ENCODE measurements around the gene FXYD6. TPM values are rescaled to one million over a fixed set of nuclear protein-coding genes. Genes with fewer than 3 reads are reported as not detected.

FXYD6 gene
- total and polyA plus RNA-seq, 4 donors: 14.5 to 28.7 (median 28.4) TPM

DNA sequence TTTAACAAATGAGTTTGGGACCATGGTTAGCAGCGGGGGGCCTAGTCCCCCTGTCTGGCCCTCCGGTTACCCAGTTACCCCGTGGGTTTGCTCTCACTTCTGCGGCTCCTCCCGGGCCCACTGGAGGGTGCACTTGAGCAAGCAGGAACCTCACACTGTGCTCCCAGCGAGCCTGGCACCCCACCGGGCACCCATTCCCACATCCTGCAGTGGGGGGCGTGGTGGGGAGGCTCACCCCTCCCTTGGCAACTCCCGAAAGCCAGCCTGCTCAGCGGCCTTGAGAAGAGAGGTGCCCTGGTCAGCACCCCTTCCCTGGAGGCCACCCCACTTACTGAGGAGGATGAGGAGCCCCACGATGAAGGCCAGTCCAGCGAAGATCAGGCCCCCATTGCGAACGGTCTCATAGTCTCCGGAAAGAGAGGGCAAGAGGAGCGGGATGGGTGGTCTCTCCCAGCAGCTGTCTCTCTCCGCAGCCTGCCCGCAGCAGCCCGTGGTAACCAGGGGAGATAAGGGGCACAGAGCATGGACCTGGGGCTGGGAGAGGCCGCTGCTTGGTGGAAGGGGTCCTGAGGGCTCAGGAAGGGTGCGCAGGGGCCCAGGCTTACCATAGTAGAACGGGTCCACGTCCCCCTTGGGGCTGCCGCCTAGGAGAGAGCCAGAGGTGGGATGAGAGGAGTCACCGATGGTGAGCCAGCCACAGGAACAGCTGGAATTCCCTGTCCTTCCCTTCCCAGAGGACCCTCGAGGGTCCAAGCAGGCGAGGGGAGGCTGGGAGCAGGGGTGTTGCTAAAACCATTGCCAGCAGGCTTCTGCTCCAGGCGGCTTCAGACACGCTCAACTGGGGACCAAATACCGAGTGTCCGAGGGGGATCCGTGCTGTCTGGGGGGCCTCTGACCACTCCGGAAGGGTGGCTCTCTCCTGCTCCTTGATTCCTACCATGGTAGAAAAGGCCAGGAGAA is 54.1 kb downstream of the FXYD6 start:
- Histone ChIP-seq H3K9me3 (ENCODE audit: control insufficient read depth, low read length) (no peaks in the 10 kb centered on the region), H3K4me3 (ENCODE audit: low read length in 2 of 2) (no peak overlapping the region), H3K27ac (ENCODE audit: low read depth in 1 of 2, low read length in 2 of 2) (no peak overlapping the region), H3K27me3 (ENCODE audit: control insufficient read depth in 1 of 2, insufficient read depth in 2 of 2, low read length in 1 of 2) (no peaks in the 10 kb centered on the region), H3K4me1 (ENCODE audit: control insufficient read depth in 1 of 2, insufficient read depth in 2 of 2, low read length in 2 of 2) (no peaks in the 10 kb centered on the region), H3K36me3 (ENCODE audit: control insufficient read depth in 1 of 2, insufficient read depth in 2 of 2, low read length in 1 of 2) (no peaks in the 10 kb centered on the region)
- WGBS, 2 donors: 64 to 70% methylated on average over 31 to 33 of the region's 33 CpGs
- intact Hi-C loops (cut with DNase I): no loop called here
- ATAC-seq (ENCODE audit: low FRiP score) (no peak), DNase-seq (peak; percentile 67 to 80)

DNA sequence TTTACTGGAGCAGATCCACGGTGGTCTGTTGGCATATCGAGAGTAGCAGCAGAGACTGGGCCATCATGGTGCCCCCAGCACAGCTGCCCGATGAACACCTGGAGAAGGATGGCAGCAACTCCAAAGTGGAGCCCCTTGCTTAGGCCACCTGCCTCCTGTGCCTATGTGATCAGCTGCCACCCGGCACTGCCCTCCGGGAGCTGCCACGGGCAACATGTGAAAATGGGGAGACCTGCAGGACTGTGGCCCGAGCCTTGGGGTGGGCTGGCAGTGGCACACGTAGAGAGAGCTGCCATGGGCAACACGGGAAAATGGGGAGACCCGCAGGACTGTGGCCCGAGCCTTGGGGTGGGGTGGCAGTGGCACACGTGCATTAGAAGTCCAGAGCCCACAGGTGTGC is 55.0 kb downstream of the FXYD6 start:
- no peak overlapping the region for H3K27ac ChIP-seq (ENCODE audit: low read depth in 1 of 2, low read length in 2 of 2)
- H3K36me3 ChIP-seq (ENCODE audit: control insufficient read depth in 1 of 2, insufficient read depth in 2 of 2, low read length in 1 of 2): no peaks in the 10 kb centered on the region
- ATAC-seq (ENCODE audit: low FRiP score) (no peak), DNase-seq (peak; percentile 45 to 55)
- 87 to 92% methylated on average over 12 of the region's 12 CpGs for WGBS, 2 donors
- intact Hi-C loops (cut with DNase I): no loop called here
- H3K4me1 ChIP-seq (ENCODE audit: control insufficient read depth in 1 of 2, insufficient read depth in 2 of 2, low read length in 2 of 2): no peaks in the 10 kb centered on the region
- H3K27me3 ChIP-seq (ENCODE audit: control insufficient read depth in 1 of 2, insufficient read depth in 2 of 2, low read length in 1 of 2): no peaks in the 10 kb centered on the region
- no peak overlapping the region for H3K4me3 ChIP-seq (ENCODE audit: low read length in 2 of 2)
- no peaks in the 10 kb centered on the region for H3K9me3 ChIP-seq (ENCODE audit: control insufficient read depth, low read length)

DNA sequence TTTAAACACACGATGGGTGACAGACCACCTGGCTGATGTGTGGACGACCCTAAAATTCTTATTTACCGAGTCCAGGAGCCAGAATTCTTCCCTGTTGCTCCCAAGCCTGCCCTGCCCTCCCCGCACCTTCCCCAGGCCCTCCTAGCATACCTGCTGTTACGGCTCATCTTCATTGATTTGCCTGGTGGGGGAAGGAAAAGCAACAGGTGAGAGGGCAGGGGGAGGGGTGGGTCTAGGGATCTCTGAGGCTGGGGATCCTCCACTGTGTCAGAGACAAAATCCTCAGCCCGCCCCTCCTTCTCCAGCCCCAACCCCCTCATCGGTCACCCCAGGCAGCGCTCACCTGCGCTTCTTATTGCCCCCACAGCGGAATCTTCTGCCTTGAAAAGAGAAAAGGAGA is 55.9 kb downstream of the FXYD6 start:
- WGBS, 2 donors: 87 to 89% methylated on average over 10 of the region's 10 CpGs
- Histone ChIP-seq H3K27ac (ENCODE audit: low read depth in 1 of 2, low read length in 2 of 2) (no peak overlapping the region), H3K4me1 (ENCODE audit: control insufficient read depth in 1 of 2, insufficient read depth in 2 of 2, low read length in 2 of 2) (no peaks in the 10 kb centered on the region), H3K27me3 (ENCODE audit: control insufficient read depth in 1 of 2, insufficient read depth in 2 of 2, low read length in 1 of 2) (no peaks in the 10 kb centered on the region), H3K9me3 (ENCODE audit: control insufficient read depth, low read length) (no peaks in the 10 kb centered on the region), H3K4me3 (ENCODE audit: low read length in 2 of 2) (no peak overlapping the region), H3K36me3 (ENCODE audit: control insufficient read depth in 1 of 2, insufficient read depth in 2 of 2, low read length in 1 of 2) (no peaks in the 10 kb centered on the region)
- ATAC-seq (ENCODE audit: low FRiP score) (no peak), DNase-seq (peak in 1 of 2 donors; percentile 38)
- intact Hi-C loops (cut with DNase I): no loop called here

DNA sequence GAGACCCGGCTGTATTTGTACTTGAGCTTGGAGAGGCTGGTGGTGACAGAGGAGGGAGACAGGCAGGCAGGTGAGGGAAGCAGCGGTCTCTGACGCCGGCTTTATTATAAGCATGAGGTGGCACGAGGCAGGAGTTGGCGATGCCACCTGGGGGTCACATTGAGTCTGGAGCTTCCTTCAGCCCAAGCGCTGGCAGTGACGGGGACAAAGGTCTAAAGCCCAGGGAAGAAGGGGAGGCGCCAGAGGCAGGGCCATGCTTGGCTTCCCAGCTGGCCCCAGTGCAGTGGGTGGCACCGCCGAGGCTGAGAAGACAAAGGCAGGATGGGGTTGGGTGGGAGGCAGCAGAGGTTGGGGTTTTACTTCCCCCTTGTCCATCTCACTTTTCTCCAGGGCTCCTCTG is 56.4 kb downstream of the FXYD6 start:
- intact Hi-C loops (cut with DNase I): no loop called here
- Histone ChIP-seq H3K27me3 (ENCODE audit: control insufficient read depth in 1 of 2, insufficient read depth in 2 of 2, low read length in 1 of 2) (no peaks in the 10 kb centered on the region), H3K27ac (ENCODE audit: low read depth in 1 of 2, low read length in 2 of 2) (no peak overlapping the region), H3K4me1 (ENCODE audit: control insufficient read depth in 1 of 2, insufficient read depth in 2 of 2, low read length in 2 of 2) (no peaks in the 10 kb centered on the region), H3K9me3 (ENCODE audit: control insufficient read depth, low read length) (no peaks in the 10 kb centered on the region), H3K36me3 (ENCODE audit: control insufficient read depth in 1 of 2, insufficient read depth in 2 of 2, low read length in 1 of 2) (no peaks in the 10 kb centered on the region), H3K4me3 (ENCODE audit: low read length in 2 of 2) (no peak overlapping the region)
- DNase-seq: no peak
- 86 to 95% methylated on average over 11 of the region's 11 CpGs for WGBS, 2 donors
- ATAC-seq (ENCODE audit: low FRiP score): no peak

DNA sequence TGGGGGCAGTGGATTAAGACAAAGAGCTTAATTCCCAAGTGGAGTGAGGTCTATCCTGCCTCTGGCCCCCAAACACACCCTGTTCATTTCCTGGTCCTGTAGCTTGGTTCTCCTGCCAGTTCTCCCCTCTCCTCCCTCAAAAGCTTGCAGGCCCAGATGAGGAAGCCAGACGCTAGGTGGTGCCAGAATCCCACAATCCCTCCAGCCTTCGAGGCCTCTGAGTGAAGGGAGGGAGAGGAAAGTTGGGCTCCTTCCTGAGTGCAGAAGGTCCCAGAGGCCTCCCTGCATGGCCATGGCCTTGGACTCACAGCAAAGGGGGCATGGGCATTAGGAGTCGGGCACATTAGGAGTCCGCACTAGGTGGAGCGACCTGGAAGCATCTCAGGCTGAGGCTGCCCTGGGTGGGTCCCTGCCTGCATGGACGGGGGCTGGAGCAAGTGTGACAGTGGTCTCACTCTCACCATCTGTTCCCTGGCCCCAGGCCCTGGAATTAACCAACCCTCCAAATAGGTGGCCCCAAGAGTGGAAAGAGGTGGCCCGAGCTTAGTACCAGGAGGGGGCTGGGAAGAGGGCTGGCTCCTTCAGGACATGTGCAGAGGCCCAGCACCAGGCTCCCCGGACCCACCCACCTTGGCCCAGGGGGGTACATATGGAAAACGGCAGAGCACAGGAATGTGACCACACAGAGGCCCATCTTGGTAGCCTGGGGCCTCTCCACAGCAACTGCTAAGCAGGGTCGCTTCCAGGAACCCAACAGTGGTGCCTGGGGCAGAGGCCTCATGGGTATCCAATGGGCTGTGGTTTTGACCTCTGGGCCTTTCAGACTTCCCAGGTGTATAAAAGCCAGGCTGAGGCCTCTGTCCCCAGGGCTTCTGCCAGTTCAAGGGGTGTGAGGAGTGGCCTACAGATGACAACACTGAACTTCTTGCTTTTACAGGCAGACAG is 57.1 kb downstream of the FXYD6 start:
- WGBS, 2 donors: 69 to 74% methylated on average over 10 of the region's 10 CpGs
- Histone ChIP-seq H3K9me3 (ENCODE audit: control insufficient read depth, low read length) (no peaks in the 10 kb centered on the region), H3K4me3 (ENCODE audit: low read length in 2 of 2) (no peak overlapping the region), H3K4me1 (ENCODE audit: control insufficient read depth in 1 of 2, insufficient read depth in 2 of 2, low read length in 2 of 2) (no peaks in the 10 kb centered on the region), H3K36me3 (ENCODE audit: control insufficient read depth in 1 of 2, insufficient read depth in 2 of 2, low read length in 1 of 2) (no peaks in the 10 kb centered on the region), H3K27me3 (ENCODE audit: control insufficient read depth in 1 of 2, insufficient read depth in 2 of 2, low read length in 1 of 2) (no peaks in the 10 kb centered on the region), H3K27ac (ENCODE audit: low read depth in 1 of 2, low read length in 2 of 2) (no peak overlapping the region)
- intact Hi-C loops (cut with DNase I): loop anchor here (5.0 kb wide), 1 partner anchor 392 kb away; no protein-coding TSS in a partner anchor
- ATAC-seq (ENCODE audit: low FRiP score) (peak; percentile 27), DNase-seq (peak in 1 of 2 donors; percentile 76)

DNA sequence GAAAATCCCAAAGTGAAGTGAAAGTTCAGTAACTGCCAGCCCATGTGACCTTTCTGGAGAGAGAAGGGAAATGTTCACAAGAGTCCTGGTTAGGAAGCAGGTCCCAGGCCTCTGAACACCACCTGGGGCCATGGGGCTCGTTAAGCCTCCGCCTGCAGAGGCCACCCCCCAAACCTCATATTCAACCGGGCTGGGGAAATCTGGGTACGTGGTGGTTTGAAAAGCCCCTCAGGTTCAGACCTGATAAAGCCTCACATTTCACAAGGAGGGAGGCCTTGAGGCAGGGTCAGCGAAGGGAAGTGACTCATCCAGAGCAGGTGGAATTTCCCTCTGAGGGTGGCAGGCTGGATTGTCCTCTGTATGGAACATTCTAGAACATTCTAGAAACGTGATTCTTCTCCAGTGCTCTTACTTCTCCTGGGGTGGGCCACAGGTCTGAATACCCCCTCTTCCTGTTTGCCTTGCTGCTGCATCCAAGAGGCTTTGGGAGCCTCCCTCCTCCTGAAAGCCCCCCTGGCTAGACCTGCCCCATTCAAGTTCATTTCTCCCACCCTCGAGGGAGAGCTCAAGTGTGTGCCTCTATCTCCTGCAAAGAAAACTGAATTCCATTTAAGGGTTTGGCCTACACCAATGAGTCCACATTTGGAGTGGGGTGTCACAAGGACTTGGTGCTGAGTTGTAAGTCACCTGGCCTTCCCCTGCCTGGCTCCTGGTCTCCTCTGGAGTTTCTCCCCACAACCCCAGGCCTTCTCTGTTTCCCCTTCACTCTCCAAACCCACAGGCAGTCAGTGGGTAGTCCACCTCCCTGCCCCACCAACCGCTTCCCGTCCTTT is 58.2 kb downstream of the FXYD6 start:
- Histone ChIP-seq H3K36me3 (ENCODE audit: control insufficient read depth in 1 of 2, insufficient read depth in 2 of 2, low read length in 1 of 2) (no peaks in the 10 kb centered on the region), H3K4me3 (ENCODE audit: low read length in 2 of 2) (no peak overlapping the region), H3K9me3 (ENCODE audit: control insufficient read depth, low read length) (no peaks in the 10 kb centered on the region), H3K27ac (ENCODE audit: low read depth in 1 of 2, low read length in 2 of 2) (no peak overlapping the region), H3K4me1 (ENCODE audit: control insufficient read depth in 1 of 2, insufficient read depth in 2 of 2, low read length in 2 of 2) (no peaks in the 10 kb centered on the region), H3K27me3 (ENCODE audit: control insufficient read depth in 1 of 2, insufficient read depth in 2 of 2, low read length in 1 of 2) (no peaks in the 10 kb centered on the region)
- 65 to 67% methylated on average over 9 of the region's 9 CpGs for WGBS, 2 donors
- no peak for ATAC-seq (ENCODE audit: low FRiP score)
- DNase-seq: peak in 1 of 2 donors; percentile 40
- intact Hi-C loops (cut with DNase I): loop anchor here (5.0 kb wide), 1 partner anchor 391 kb away; no protein-coding TSS in a partner anchor

DNA sequence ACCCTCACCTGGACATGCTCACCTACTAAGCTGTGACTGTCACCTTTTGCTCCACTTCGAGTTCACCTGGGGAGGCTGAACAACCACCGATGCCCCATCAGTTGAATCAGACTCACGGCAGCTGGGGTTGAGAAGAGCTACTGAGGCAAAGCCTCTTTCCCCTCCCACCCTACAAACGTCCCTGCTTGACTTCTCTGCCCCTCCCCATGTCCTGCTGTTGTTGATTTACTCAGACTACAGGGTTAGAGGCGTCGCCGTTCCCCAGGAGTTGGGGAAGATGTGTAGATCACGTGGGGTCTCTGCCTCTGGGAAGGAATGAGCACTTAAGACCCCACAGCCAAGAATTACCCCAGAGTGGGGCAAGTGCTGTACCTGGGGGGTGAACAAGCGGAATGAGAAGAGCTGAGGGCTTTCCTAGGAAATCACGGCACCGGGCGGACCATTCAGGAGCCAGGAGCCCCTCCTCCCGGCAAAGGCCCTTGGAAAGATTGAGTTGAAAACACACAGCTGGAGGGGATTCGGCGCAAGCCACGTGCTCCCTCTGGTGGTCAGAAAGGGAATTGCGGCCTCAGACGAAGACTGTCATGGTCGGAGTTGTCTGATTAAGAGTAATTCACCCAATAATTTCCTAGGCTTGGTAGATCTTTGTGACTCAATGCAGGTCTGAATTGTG is 59.0 kb downstream of the FXYD6 start:
- intact Hi-C loops (cut with DNase I): loop anchor here (5.0 kb wide), 1 partner anchor 390 kb away; no protein-coding TSS in a partner anchor
- Histone ChIP-seq H3K4me3 (ENCODE audit: low read length in 2 of 2) (no peak overlapping the region), H3K4me1 (ENCODE audit: control insufficient read depth in 1 of 2, insufficient read depth in 2 of 2, low read length in 2 of 2) (no peaks in the 10 kb centered on the region), H3K27ac (ENCODE audit: low read depth in 1 of 2, low read length in 2 of 2) (no peak overlapping the region), H3K36me3 (ENCODE audit: control insufficient read depth in 1 of 2, insufficient read depth in 2 of 2, low read length in 1 of 2) (no peaks in the 10 kb centered on the region), H3K27me3 (ENCODE audit: control insufficient read depth in 1 of 2, insufficient read depth in 2 of 2, low read length in 1 of 2) (no peaks in the 10 kb centered on the region), H3K9me3 (ENCODE audit: control insufficient read depth, low read length) (no peaks in the 10 kb centered on the region)
- ATAC-seq (ENCODE audit: low FRiP score) (peak; percentile 87), DNase-seq (peak; percentile 89 to 93)
- WGBS, 2 donors: 19 to 21% methylated on average over 19 of the region's 19 CpGs

Data from aorta (tissue), 5 donors.